SK-N-SH (cell line): ENCODE data around the gene CBR4. TPM values are rescaled to one million over a fixed set of nuclear protein-coding genes. Genes with fewer than 3 reads are reported as not detected.
A peak's percentile ranks its signal among the peaks of the same experiment; 100 is the strongest.

ENCODE experiments used
- CTCF ChIA-PET: fragments of 300-600, 350-600 bp; formaldehyde crosslinking; extraction: SDS; loops from one replicate; lab custom pipeline; 2021; lab: Yijun Ruan, JAX
- POLR2A ChIA-PET: fragments of 350-600 bp; sonication (Branson Sonifier 250); formaldehyde crosslinking; extraction: SDS; loops from one replicate; lab custom pipeline; 2020; ENCODE audit warnings: antibody characterized with exemption, inconsistent platforms; lab: Yijun Ruan, JAX
- DNase-seq: peaks from one replicate; pipeline ENCODE4 v3.0.0; 2012
- H2AFZ ChIP-seq: fragments of 200-600 bp; sonication (generic); 2 replicates; pipeline ENCODE4 v1.8.1; 2016; ENCODE audit warnings: antibody characterized with exemption, mild to moderate bottlenecking, low read depth
- H3F3A ChIP-seq: fragments of 200-600 bp; sonication (generic); replicated peaks from 2 replicates; pipeline ENCODE3; 2016; ENCODE audit warnings: antibody characterized with exemption, mild to moderate bottlenecking; ENCODE audit not compliant: insufficient read depth
- H3K27ac ChIP-seq, 2 experiments: fragments of 200-500 bp in 1 of 2; fragments of 200-600 bp in 1 of 2; sonication (Bioruptor generic) in 1 of 2; sonication (generic), shearing (Covaris generic) in 1 of 2; 2 replicates each; pipeline versions ENCODE4 v1.5.1 to v1.6.1; 2014 to 2016; ENCODE audit warnings: low read depth in 2 of 2, inconsistent platforms in 1 of 2, low read length in 1 of 2, mild to moderate bottlenecking in 1 of 2, mixed read lengths in 1 of 2
- H3K27me3 ChIP-seq: fragments of 200-600 bp; sonication (generic), shearing (Covaris generic); 2 replicates; pipeline ENCODE4 v1.6.1; 2016; ENCODE audit warnings: mixed run types; ENCODE audit not compliant: insufficient read depth
- H3K36me3 ChIP-seq, 2 experiments: fragments of 200-500 bp in 1 of 2; fragments of 200-600 bp in 1 of 2; sonication (Bioruptor generic) in 1 of 2; sonication (generic) in 1 of 2; replicated peaks in 1 of 2; 2 replicates each; pipeline versions ENCODE3 to v1.5.1; 2014 to 2016; ENCODE audit warnings: low read length in 1 of 2, mild to moderate bottlenecking in 1 of 2; ENCODE audit not compliant: insufficient read depth in 2 of 2, control insufficient read depth in 1 of 2
- H3K4me1 ChIP-seq, 2 experiments: fragments of 200-500 bp in 1 of 2; fragments of 200-600 bp in 1 of 2; sonication (Bioruptor generic) in 1 of 2; sonication (generic), shearing (Covaris generic) in 1 of 2; 2 replicates each; pipeline versions ENCODE4 v1.5.1 to v1.6.1; 2014 to 2016; ENCODE audit warnings: low read depth in 1 of 2, low read length in 1 of 2, mixed run types in 1 of 2; ENCODE audit not compliant: insufficient read depth in 2 of 2, control insufficient read depth in 1 of 2
- H3K4me2 ChIP-seq: fragments of 200-600 bp; sonication (generic), shearing (Covaris generic); 2 replicates; pipeline ENCODE4 v1.6.1; 2017; ENCODE audit warnings: mixed run types
- H3K4me3 ChIP-seq, 2 experiments: fragments of 200-500 bp in 1 of 2; fragments of 200-600 bp in 1 of 2; sonication (Bioruptor generic) in 1 of 2; sonication (generic), shearing (Covaris generic) in 1 of 2; 2 replicates each; pipeline versions ENCODE4 v1.5.1 to v1.8.1; 2014 to 2016; ENCODE audit warnings: low read depth in 2 of 2, inconsistent platforms in 1 of 2, low read length in 1 of 2, mild to moderate bottlenecking in 1 of 2, mixed read lengths in 1 of 2, moderate library complexity in 1 of 2
- H3K79me2 ChIP-seq: fragments of 200-600 bp; sonication (generic); 2 replicates; pipeline ENCODE4 v1.8.1; 2017; ENCODE audit warnings: mild to moderate bottlenecking; ENCODE audit not compliant: insufficient read depth
- H3K9ac ChIP-seq: fragments of 200-600 bp; sonication (generic); 2 replicates; pipeline ENCODE4 v1.6.1; 2017; ENCODE audit warnings: mixed run types
- H3K9me2 ChIP-seq: fragments of 200-600 bp; sonication (generic); 2 replicates; pipeline ENCODE4 v1.6.1; 2017; ENCODE audit warnings: mixed run types
- H3K9me3 ChIP-seq: fragments of 200-600 bp; sonication (generic); 2 replicates; pipeline ENCODE4 v1.6.1; 2017; ENCODE audit warnings: mixed run types, mild to moderate bottlenecking, moderate library complexity
- H4K20me1 ChIP-seq: fragments of 200-600 bp; sonication (generic); 2 replicates; pipeline ENCODE4 v1.6.1; 2017; ENCODE audit warnings: mild to moderate bottlenecking, mixed run types; ENCODE audit not compliant: insufficient read depth
- FOXM1 ChIP-seq: IDR thresholded peaks from 2 replicates; pipeline ENCODE4 v1.4.0; 2012; ENCODE audit warnings: low read depth, mild to moderate bottlenecking
- MXI1 ChIP-seq: IDR thresholded peaks from 2 replicates; pipeline ENCODE4 v1.6.1; 2012; ENCODE audit warnings: mild to moderate bottlenecking, low read depth, low read length, improper control_type of control experiment
- NRF1 ChIP-seq: IDR thresholded peaks from 2 replicates; pipeline ENCODE4 v1.6.1; 2012; ENCODE audit warnings: low read depth, mild to moderate bottlenecking, low read length
- RAD21 ChIP-seq: IDR thresholded peaks from 2 replicates; pipeline ENCODE4 v1.6.1; 2012; ENCODE audit warnings: mild to moderate bottlenecking, low read length
- SMC3 ChIP-seq: IDR thresholded peaks from 2 replicates; pipeline ENCODE4 v1.6.1; 2012; ENCODE audit warnings: low read depth, low read length, improper control_type of control experiment
- TEAD4 ChIP-seq: IDR thresholded peaks from 2 replicates; pipeline ENCODE4 v1.4.0; 2012; ENCODE audit warnings: mild to moderate bottlenecking, borderline replicate concordance; ENCODE audit not compliant: insufficient read depth
- YY1 ChIP-seq: IDR thresholded peaks from 2 replicates; pipeline ENCODE4 v1.4.0; 2012; ENCODE audit warnings: low read depth, mild to moderate bottlenecking
- WGBS: methylation state at CpG from one replicate; pipeline ENCODE4 v1.1.6; 2017; ENCODE audit warnings: low lambda C conversion rate; 5-methylcytosine and 5-hydroxymethylcytosine counted together
- polyA plus RNA-seq, 3 experiments: library from polyadenylated mRNA; depleted of rRNA; stranded (reverse); fragments of >200 nt; gene quantifications; 2 replicates each; pipeline ENCODE4 v1.2.3, GENCODE V29; 2012
- TF ChIP-seq, protein P1 (sequence below): fragments of 200-600 bp; sonication (generic); IDR thresholded peaks from 2 replicates; pipeline ENCODE4 v1.6.1; 2017; ENCODE audit warnings: antibody characterized with exemption, mild to moderate bottlenecking, moderate library complexity
- TF ChIP-seq, protein P2 (sequence below): IDR thresholded peaks from 2 replicates; pipeline ENCODE4 v1.4.0; 2012; ENCODE audit warnings: low read depth
- TF ChIP-seq, protein P3 (sequence below): fragments of 150-350 bp; IDR thresholded peaks from 2 replicates; pipeline ENCODE4 v1.6.1; 2016; ENCODE audit warnings: mild to moderate bottlenecking, low read depth, low read length

CBR4 gene
- polyA plus RNA-seq, 1 of the 3 experiments (the other 2 are of a cell fraction): 2.8 TPM

DNA sequence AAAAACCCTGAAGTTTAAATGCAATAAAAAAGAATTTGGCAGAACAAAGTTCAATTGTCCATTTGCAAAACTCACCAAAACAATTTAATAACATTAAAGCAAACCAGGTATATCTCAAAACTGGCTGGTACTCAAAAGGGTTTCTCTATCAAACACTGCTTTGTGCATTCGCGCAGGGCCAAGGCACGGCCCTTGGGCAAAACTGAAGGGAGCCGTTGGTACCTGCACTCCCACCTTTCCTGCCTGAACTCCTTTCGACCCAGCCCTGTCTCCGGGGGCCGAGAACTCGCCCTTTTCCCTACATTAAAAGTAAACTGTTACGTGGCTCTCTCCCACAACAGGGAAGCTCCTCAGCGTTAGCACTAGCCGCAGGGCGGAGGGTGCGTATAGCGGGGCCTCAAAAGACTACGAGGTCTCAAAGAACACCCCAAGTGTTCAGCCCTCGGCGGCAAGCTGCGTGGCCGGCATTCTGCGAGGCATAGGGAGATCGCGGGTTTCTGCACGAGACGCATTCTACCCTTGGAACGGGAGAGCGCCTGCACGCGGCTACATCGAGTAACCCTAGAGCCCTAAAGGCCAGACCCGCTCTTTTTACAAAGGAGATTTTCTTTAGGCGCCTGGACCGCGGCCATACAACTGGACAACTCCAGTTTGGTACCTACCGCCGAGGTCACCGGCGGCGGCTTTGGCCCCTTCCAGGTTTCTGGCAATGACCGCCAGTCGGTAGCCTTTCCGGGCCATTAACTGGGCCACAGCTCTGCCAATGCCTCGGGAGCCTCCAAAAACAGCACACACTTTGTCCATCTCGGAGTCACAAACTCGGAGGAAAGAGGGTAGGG lies 550 bp downstream of the CBR4 start:
- Histone ChIP-seq H3K36me3 (peaks cover 11 to 20% of the 10 kb centered on the region in 2 experiments), H3K9ac (peak overlapping the region; percentile 89), H3F3A (peaks cover 19% of the 10 kb centered on the region), H2AFZ (peak overlapping the region; percentile 88), H3K9me2 (no peaks in the 10 kb centered on the region), H3K27ac (peak overlapping the region; percentile 91 to 96), H3K4me2 (peak overlapping the region; percentile 91), H4K20me1 (no peaks in the 10 kb centered on the region), H3K27me3 (no peaks in the 10 kb centered on the region), H3K4me3 (peak overlapping the region; percentile 74 to 86), H3K79me2 (peaks cover 51% of the 10 kb centered on the region), H3K9me3 (no peaks in the 10 kb centered on the region), H3K4me1 (peaks cover 0 to 16% of the 10 kb centered on the region in 2 experiments; a peak in 2 of 4 replicates)
- ChIA-PET CTCF (interaction anchor here (0.7 to 10.5 kb wide), 15 partner anchors 9 to 557 kb away, joined by 3 to 103 read pairs (median 4); no protein-coding TSS in a partner anchor), POLR2A (interaction anchor here (0.6 to 1.7 kb wide), 18 partner anchors 9 to 1079 kb away, joined by 3 to 9 read pairs (median 3); partner anchors contain the start of gene NEK1)
- WGBS: under 1% methylated on average over 37 of the region's 44 CpGs
- TF ChIP-seq NRF1 (no peak), TEAD4 (0 out of 2 replicates have a peak, but pooled peaks have one; percentile 21), YY1 (0 out of 2 replicates have a peak, but pooled peaks have one; percentile 8), MXI1 (peak; percentile 45; the same call in 1 of the 2 replicates), RAD21 (no peak)
- TF ChIP-seq, protein P1, sequence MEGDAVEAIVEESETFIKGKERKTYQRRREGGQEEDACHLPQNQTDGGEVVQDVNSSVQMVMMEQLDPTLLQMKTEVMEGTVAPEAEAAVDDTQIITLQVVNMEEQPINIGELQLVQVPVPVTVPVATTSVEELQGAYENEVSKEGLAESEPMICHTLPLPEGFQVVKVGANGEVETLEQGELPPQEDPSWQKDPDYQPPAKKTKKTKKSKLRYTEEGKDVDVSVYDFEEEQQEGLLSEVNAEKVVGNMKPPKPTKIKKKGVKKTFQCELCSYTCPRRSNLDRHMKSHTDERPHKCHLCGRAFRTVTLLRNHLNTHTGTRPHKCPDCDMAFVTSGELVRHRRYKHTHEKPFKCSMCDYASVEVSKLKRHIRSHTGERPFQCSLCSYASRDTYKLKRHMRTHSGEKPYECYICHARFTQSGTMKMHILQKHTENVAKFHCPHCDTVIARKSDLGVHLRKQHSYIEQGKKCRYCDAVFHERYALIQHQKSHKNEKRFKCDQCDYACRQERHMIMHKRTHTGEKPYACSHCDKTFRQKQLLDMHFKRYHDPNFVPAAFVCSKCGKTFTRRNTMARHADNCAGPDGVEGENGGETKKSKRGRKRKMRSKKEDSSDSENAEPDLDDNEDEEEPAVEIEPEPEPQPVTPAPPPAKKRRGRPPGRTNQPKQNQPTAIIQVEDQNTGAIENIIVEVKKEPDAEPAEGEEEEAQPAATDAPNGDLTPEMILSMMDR: peak; percentile 51; the same call in 1 of the 2 replicates
- TF ChIP-seq, protein P2, sequence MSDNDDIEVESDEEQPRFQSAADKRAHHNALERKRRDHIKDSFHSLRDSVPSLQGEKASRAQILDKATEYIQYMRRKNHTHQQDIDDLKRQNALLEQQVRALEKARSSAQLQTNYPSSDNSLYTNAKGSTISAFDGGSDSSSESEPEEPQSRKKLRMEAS: peak; percentile 89
- no peak for DNase-seq

DNA sequence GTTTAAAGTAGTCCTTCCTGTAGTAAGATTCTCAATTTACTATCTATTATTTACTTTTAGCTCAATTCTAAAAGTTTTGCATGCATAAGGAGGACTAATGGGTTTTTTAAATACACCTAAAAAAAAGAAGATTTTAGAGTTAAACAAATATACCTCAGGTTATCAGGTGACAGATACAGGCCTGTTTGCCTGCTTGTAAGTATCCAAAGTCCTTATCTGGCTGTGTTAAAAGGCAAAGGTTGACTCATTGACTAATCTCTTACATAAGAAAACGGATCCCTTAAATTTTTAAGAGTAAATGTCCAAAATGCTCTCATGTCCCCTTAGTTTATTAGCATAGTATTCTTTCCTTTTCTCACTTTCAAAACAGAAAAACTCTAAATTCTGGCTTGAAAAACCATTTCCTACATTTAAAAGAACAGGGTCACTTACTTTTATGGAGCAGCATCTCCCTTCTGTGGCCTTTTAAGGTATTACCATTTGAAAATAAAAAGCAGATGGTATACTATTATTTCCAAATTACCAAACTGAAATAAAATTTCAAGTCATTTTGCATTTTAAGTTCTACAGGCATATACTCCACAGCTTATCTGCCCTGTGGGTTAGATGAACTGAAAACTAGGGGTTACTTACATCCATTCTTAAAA lies 4.5 kb downstream of the CBR4 start:
- H2AFZ ChIP-seq: no peak overlapping the region
- H3K9ac ChIP-seq: no peak overlapping the region
- peaks cover 0 to 12% of the 10 kb centered on the region in 2 experiments; a peak in 2 of 4 replicates for H3K4me1 ChIP-seq
- H3K27ac ChIP-seq: peak overlapping the region in 1 of 2 experiments; percentile 17; a peak in 1 of 4 replicates
- H3K27me3 ChIP-seq: no peaks in the 10 kb centered on the region
- H3K9me3 ChIP-seq: no peaks in the 10 kb centered on the region
- peaks cover 53% of the 10 kb centered on the region for H3K79me2 ChIP-seq
- WGBS: 68% methylated on average over 1 of the region's 1 CpG
- H3K36me3 ChIP-seq: peaks cover 40 to 50% of the 10 kb centered on the region in 2 experiments
- DNase-seq: no peak
- ChIA-PET POLR2A (no interaction called here), CTCF (interaction anchor here (0.6 to 10.5 kb wide), 13 partner anchors 9 to 525 kb away, joined by 3 to 103 read pairs (median 3); partner anchors contain the start of gene DDX60L)
- H3K4me2 ChIP-seq: no peak overlapping the region
- H3K9me2 ChIP-seq: no peaks in the 10 kb centered on the region
- H4K20me1 ChIP-seq: no peaks in the 10 kb centered on the region
- H3F3A ChIP-seq: peaks cover 19% of the 10 kb centered on the region
- TF ChIP-seq TEAD4: no peak
- peak; percentile 78 for TF ChIP-seq RAD21
- TF ChIP-seq, protein P3, sequence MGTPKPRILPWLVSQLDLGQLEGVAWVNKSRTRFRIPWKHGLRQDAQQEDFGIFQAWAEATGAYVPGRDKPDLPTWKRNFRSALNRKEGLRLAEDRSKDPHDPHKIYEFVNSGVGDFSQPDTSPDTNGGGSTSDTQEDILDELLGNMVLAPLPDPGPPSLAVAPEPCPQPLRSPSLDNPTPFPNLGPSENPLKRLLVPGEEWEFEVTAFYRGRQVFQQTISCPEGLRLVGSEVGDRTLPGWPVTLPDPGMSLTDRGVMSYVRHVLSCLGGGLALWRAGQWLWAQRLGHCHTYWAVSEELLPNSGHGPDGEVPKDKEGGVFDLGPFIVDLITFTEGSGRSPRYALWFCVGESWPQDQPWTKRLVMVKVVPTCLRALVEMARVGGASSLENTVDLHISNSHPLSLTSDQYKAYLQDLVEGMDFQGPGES: no peak
- TF ChIP-seq, protein P1: peak; percentile 71
- no peak for TF ChIP-seq FOXM1
- peak; percentile 31; the same call in 1 of the 2 replicates for TF ChIP-seq SMC3
- H3K4me3 ChIP-seq: no peak overlapping the region
